Measurements from ENCODE around the gene MCEE. TPM values are rescaled to one million over a fixed set of nuclear protein-coding genes. Genes with fewer than 3 reads are reported as not detected.

The MCEE gene
- total and polyA plus RNA-seq, 2 of the 4 experiments (the other 2 are of a cell fraction) = 11.1 to 15.0 TPM

DNA sequence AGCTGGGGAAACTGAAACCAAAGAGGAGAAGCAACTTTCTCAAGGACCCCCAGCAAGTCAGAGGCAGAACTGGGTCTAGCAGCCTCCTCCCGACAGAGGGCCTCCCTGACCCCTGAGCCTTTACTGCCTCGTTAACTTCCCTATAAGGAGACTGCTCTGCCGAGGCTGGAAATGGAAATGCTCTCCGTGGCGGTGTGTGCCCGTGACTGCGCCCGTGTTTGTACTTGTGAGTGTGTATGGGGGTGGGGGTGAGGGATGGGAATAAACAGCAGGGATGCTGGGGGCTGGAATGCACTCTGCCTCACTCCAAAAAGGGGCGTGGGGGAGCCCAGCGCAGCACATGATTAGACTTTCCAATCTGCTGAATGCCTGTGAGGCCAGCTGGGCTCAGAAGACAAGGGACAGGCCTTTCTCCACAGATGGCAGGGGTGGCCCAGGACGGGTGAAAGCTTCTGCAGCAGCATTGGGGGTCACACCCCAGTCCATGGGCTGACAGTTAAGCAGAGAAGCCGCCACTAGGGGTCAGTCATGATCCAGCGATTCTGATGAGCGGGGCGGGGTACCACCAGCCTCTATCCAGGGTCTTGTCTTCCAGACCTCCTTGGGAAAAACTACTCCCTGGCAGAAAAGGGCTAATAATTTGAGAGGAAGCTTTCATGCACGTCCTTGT, 27.2 kb upstream of the MCEE start:
- intact Hi-C loops (cut with micrococcal nuclease) (loop anchor here (1.0 kb wide), 1 partner anchor 353 kb away; no protein-coding TSS in a partner anchor), dilution Hi-C loops (cut with HindIII; ENCODE audit: low sequenced_read_pairs, unreplicated experiment) (no loop called here), in situ Hi-C loops (cut with MboI; ENCODE audit: low sequenced_read_pairs) (loop anchor here (10.0 kb wide), 1 partner anchor 348 kb away; no protein-coding TSS in a partner anchor)
- H3K4me2 ChIP-seq (ENCODE audit: low read depth, low read length) = peak overlapping the region; percentile 81
- H3K79me1 ChIP-seq (ENCODE audit: low read depth in 1 of 2, low read length in 2 of 2) = no peaks in the 10 kb centered on the region
- H2BK15ac ChIP-seq (ENCODE audit: low read depth, low read length) = no peak overlapping the region
- H3K4me1 ChIP-seq (ENCODE audit: control insufficient read depth, insufficient read depth, low read length) = peaks cover 2% of the 10 kb centered on the region; the same call in 1 of the 2 replicates
- BruUV-seq (replicated peaks) = no TSS peak
- H3K23ac ChIP-seq (ENCODE audit: low read depth, low read length) = no peak overlapping the region
- H3K9me1 ChIP-seq (ENCODE audit: insufficient read depth, low read length) = no peaks in the 10 kb centered on the region
- H2AK9ac ChIP-seq (replicated peaks; ENCODE audit: low read depth, low read length, poor library complexity) = no peak overlapping the region
- no peaks in the 10 kb centered on the region for H4K20me1 ChIP-seq (ENCODE audit: insufficient read depth, low read length)
- H3K27me3 ChIP-seq (ENCODE audit: control insufficient read depth, insufficient read depth, low read length) = peaks cover 8% of the 10 kb centered on the region; the same call in 1 of the 2 replicates
- H3K27ac ChIP-seq (ENCODE audit: insufficient read depth, low read length) = no peak overlapping the region
- no peak overlapping the region for H4K91ac ChIP-seq (ENCODE audit: insufficient read depth, low read depth, low read length)
- no peak overlapping the region for H3K4ac ChIP-seq (ENCODE audit: low read depth, low read length)
- 10% methylated on average over 2 of the region's 16 CpGs; no CpG with 5 or more reads in 1 of the 2 experiments for WGBS, 2 experiments (ENCODE audit: extremely low coverage in 2 of 2, insufficient read length in 1 of 2)
- H2BK20ac ChIP-seq (ENCODE audit: low read depth, low read length) = no peak overlapping the region
- no peaks in the 10 kb centered on the region for H3K9me3 ChIP-seq (ENCODE audit: control insufficient read depth, insufficient read depth, low read length)
- no peak overlapping the region for H4K8ac ChIP-seq (ENCODE audit: low read depth in 2 of 2, low read length in 2 of 2)
- no peak overlapping the region for H3K56ac ChIP-seq (ENCODE audit: extremely low read depth, insufficient read depth, low read length)
- ChIA-PET POLR2A (ENCODE audit: unreplicated experiment) (no interaction called here), CTCF (interaction anchor here (1.0 kb wide), 1 partner anchor 22 kb away, joined by 3 read pairs; no protein-coding TSS in a partner anchor)
- no peak overlapping the region for H4K5ac ChIP-seq (ENCODE audit: low read depth, low read length)
- H3K9ac ChIP-seq (ENCODE audit: low read depth, low read length) = no peak overlapping the region
- H2AK5ac ChIP-seq (ENCODE audit: low read depth, low read length) = no peak overlapping the region
- no peak overlapping the region for H3K14ac ChIP-seq (replicated peaks; ENCODE audit: low read depth, low read length)
- peak overlapping the region; percentile 26 for H3K4me3 ChIP-seq (ENCODE audit: insufficient read depth, low read depth, low read length)
- H2BK5ac ChIP-seq (ENCODE audit: low read depth, low read length, poor library complexity, severe bottlenecking) = no peak overlapping the region
- H2AFZ ChIP-seq (replicated peaks; ENCODE audit: low read length, poor library complexity) = peak overlapping the region; percentile 71
- no peak overlapping the region for H3K18ac ChIP-seq (ENCODE audit: low read depth, low read length)
- TF ChIP-seq ELK1 (IDR thresholded peaks at IDR 0.05; ENCODE audit: borderline replicate concordance, low read depth, low read length) (no peak), FOS (IDR thresholded peaks at IDR 0.05; ENCODE audit: low read depth, low read length) (no peak), CTCF (conservative IDR thresholded peaks at IDR 0.05; ENCODE audit: low read depth, low read length) (peak; percentile 47), CHD1 (IDR thresholded peaks at IDR 0.05; ENCODE audit: low read depth, low read length) (no peak), RAD21 (IDR thresholded peaks at IDR 0.05; ENCODE audit: low read length) (peak; percentile 57)
- peak; percentile 89 for ATAC-seq (ENCODE audit: low read depth)
- H2BK120ac ChIP-seq (ENCODE audit: low read depth, low read length) = no peak overlapping the region
- DNase-seq = peak; percentile 18
- H3K36me3 ChIP-seq (ENCODE audit: control insufficient read depth, insufficient read depth, low read length) = no peaks in the 10 kb centered on the region

Data from IMR-90 (cell line).